HepG2 (cell line): ENCODE results near the gene MATN1. TPM values are rescaled to one million over a fixed set of nuclear protein-coding genes. Genes with fewer than 3 reads are reported as not detected.

ENCODE experiments used
- ATAC-seq: fragments of 200-7000 bp; cut with Tn5 transposase; 3 replicates; pipeline ENCODE4 v1.9.1; 2020; ENCODE audit warnings: mild to moderate bottlenecking, moderate library complexity
- BruUV-seq: library from RNA; stranded (reverse); fragments of 400-500 nt; replicated peaks from 2 replicates; lab custom pipeline; 2021; lab: Mats Ljungman, UMichigan
- CTCF ChIA-PET: fragments of 300-600 bp; formaldehyde crosslinking; extraction: SDS; loops from one replicate; lab custom pipeline; 2021; ENCODE audit warnings: low total read pairs, inconsistent platforms, low intra/inter-chr PET ratio; lab: Yijun Ruan, JAX
- POLR2A ChIA-PET: fragments of 350-600 bp; sonication (Branson Sonifier 250); formaldehyde crosslinking; loops from one replicate; lab custom pipeline; 2020; ENCODE audit warnings: antibody characterized with exemption, inconsistent platforms; lab: Yijun Ruan, JAX
- DNase-seq: peaks from one replicate; pipeline ENCODE4 v3.0.0-alpha.2; 2015; ENCODE audit warnings: low spot score
- FAIRE-seq: peaks from 3 replicates; lab custom pipeline; 2011; peaks lifted over from hg19 to GRCh38; lab: Jason Lieb, UNC
- H2AFZ ChIP-seq: one replicate; pipeline ENCODE4 v1.6.1; 2011; ENCODE audit warnings: low read length, inconsistent platforms
- H3K27ac ChIP-seq: fragments of 300-600 bp; 3 replicates; pipeline ENCODE4 v1.8.0; 2011; ENCODE audit warnings: mixed run types, mild to moderate bottlenecking, mixed read lengths, low read length, inconsistent platforms; ENCODE audit not compliant: insufficient read depth; ENCODE audit errors: extremely low read length
- H3K27me3 ChIP-seq, 2 experiments: fragments of 200-600 bp in 1 of 2; 2 replicates in 1 of 2; 3 replicates in 1 of 2; pipeline versions ENCODE4 v1.6.0 to v1.8.0; 2011; ENCODE audit warnings: low read length in 2 of 2, mild to moderate bottlenecking in 2 of 2, moderate library complexity in 2 of 2, inconsistent platforms in 1 of 2; ENCODE audit not compliant: insufficient read depth in 2 of 2, control insufficient read depth in 1 of 2
- H3K36me3 ChIP-seq, 2 experiments: fragments of 200-600 bp in 1 of 2; replicated peaks in 1 of 2; 2 replicates in 1 of 2; 3 replicates in 1 of 2; pipeline versions ENCODE4 v1.5.1 to v1.8.0; 2011; ENCODE audit warnings: low read length in 2 of 2, inconsistent platforms in 1 of 2; ENCODE audit not compliant: insufficient read depth in 2 of 2, control insufficient read depth in 1 of 2
- H3K4me1 ChIP-seq: 2 replicates; pipeline ENCODE4 v1.5.1; 2012; ENCODE audit warnings: low read length, inconsistent platforms; ENCODE audit not compliant: insufficient read depth
- H3K4me2 ChIP-seq: 2 replicates; pipeline ENCODE4 v1.6.0; 2011; ENCODE audit warnings: low read depth, low read length, inconsistent platforms
- H3K4me3 ChIP-seq, 3 experiments: fragments of 200-600 bp in 1 of 3; sonication (generic), shearing (Covaris generic) in 1 of 3; replicated peaks in 1 of 3; 2 replicates each; pipeline ENCODE4 v1.5.1; 2011 to 2016; ENCODE audit warnings: low read length in 3 of 3, inconsistent platforms in 2 of 3, low read depth in 2 of 3, mild to moderate bottlenecking in 2 of 3, control low read depth in 1 of 3, mixed read lengths in 1 of 3; ENCODE audit not compliant: insufficient read depth in 1 of 3
- H3K79me2 ChIP-seq: one replicate; pipeline ENCODE4 v1.6.1; 2011; ENCODE audit warnings: low read length, inconsistent platforms; ENCODE audit not compliant: insufficient read depth
- H3K9ac ChIP-seq: 2 replicates; pipeline ENCODE4 v1.6.0; 2011; ENCODE audit warnings: mild to moderate bottlenecking, low read depth, low read length, inconsistent platforms; ENCODE audit not compliant: insufficient read depth
- H3K9me3 ChIP-seq: 2 replicates; pipeline ENCODE4 v1.5.1; 2012; ENCODE audit warnings: mild to moderate bottlenecking, low read length
- H4K20me1 ChIP-seq: 2 replicates; pipeline ENCODE4 v1.6.0; 2011; ENCODE audit warnings: inconsistent platforms, mild to moderate bottlenecking, low read length, moderate library complexity; ENCODE audit not compliant: insufficient read depth
- DDIT3 ChIP-seq: sonication (generic); formaldehyde crosslinking; IDR thresholded peaks from 2 replicates; pipeline ENCODE4 v1.4.0; 2020; ENCODE audit warnings: mild to moderate bottlenecking, missing genetic modification reagents
- FOXP1 ChIP-seq, 2 experiments: fragments of 450-650 bp in 1 of 2; IDR thresholded peaks; 2 replicates each; pipeline ENCODE4 v1.6.1; 2017 to 2018; ENCODE audit warnings: antibody characterized with exemption in 1 of 2
- MXI1 ChIP-seq: IDR thresholded peaks from 3 replicates; pipeline ENCODE4 v1.6.1; 2012; ENCODE audit warnings: low read depth, low read length, inconsistent platforms, borderline replicate concordance
- PHF5A ChIP-seq: IDR thresholded peaks from one replicate; pipeline ENCODE4 v1.6.1; 2018; ENCODE audit warnings: low read depth, missing genetic modification reagents; ENCODE audit not compliant: unreplicated experiment
- TAF1 ChIP-seq: sonication (generic); formaldehyde crosslinking; IDR thresholded peaks from 2 replicates; pipeline ENCODE4 v1.4.0; 2020; ENCODE audit warnings: missing genetic modification reagents
- TBP ChIP-seq: sonication (generic); formaldehyde crosslinking; IDR thresholded peaks from 2 replicates; pipeline ENCODE4 v1.5.0; 2020; ENCODE audit warnings: missing genetic modification reagents
- ZNF367 ChIP-seq: sonication (generic); formaldehyde crosslinking; IDR thresholded peaks from 2 replicates; pipeline ENCODE4 v1.4.0; 2020; ENCODE audit warnings: missing genetic modification reagents, borderline replicate concordance
- ZNF556 ChIP-seq: sonication (generic); formaldehyde crosslinking; IDR thresholded peaks from 2 replicates; pipeline ENCODE4 v1.4.0; 2020; ENCODE audit warnings: mild to moderate bottlenecking, missing genetic modification reagents, borderline replicate concordance
- ZNF883 ChIP-seq: sonication (generic); formaldehyde crosslinking; IDR thresholded peaks from 2 replicates; pipeline ENCODE4 v1.5.1; 2020; ENCODE audit warnings: mild to moderate bottlenecking, missing genetic modification reagents; ENCODE audit errors: not compliant biosample characterization
- ZSCAN9 ChIP-seq: IDR thresholded peaks from 2 replicates; pipeline ENCODE4 v1.6.1; 2016; ENCODE audit warnings: borderline replicate concordance
- WGBS: methylation state at CpG from one replicate; pipeline ENCODE4 v1.1.6; 2017; ENCODE audit warnings: low lambda C conversion rate; 5-methylcytosine and 5-hydroxymethylcytosine counted together
- in situ Hi-C: cut with HindIII; loops from 2 replicates; pipeline ENCODE4 v1.10.0; 2017; ENCODE audit warnings: low pct_unique_long_range_greater_than_20kb; ENCODE audit not compliant: extremely low pct_ligation_motif_present
- intact Hi-C: fragments of 100-400 bp; cut with micrococcal nuclease; formaldehyde crosslinking; loops from one replicate; pipeline ENCODE4 v1.10.0; 2022; ENCODE audit not compliant: unreplicated experiment
- polyA plus RNA-seq, 8 experiments: library from polyadenylated mRNA; depleted of rRNA in 3 of 8; stranded (reverse) in 7 of 8; unstranded in 1 of 8; fragments of >200 nt; fragmentation: Illumina TruSeq in 4 of 8; extraction: Trizol in 4 of 8; gene quantifications; 2 replicates each; pipeline versions ENCODE4 v1.2.1 to v1.2.3, GENCODE V29; 2011 to 2016; ENCODE audit warnings: low read depth in 4 of 8, missing spikeins in 1 of 8, mixed read lengths in 1 of 8; ENCODE audit not compliant: insufficient read depth in 1 of 8
- total RNA-seq, 5 experiments: library from RNA; depleted of rRNA; stranded (reverse); fragments of >200 nt; fragmentation: Illumina TruSeq; extraction: Trizol; gene quantifications; 2 replicates each; pipeline ENCODE4 v1.2.3, GENCODE V29; 2016; ENCODE audit warnings: low read depth in 1 of 5
- TF ChIP-seq, protein P1 (sequence below): IDR thresholded peaks from 2 replicates; pipeline ENCODE4 v1.6.1; 2016; ENCODE audit warnings: low read depth, missing genetic modification reagents, missing compliant biosample characterization

MATN1 gene
- total and polyA plus RNA-seq, 2 of the 13 experiments (the other 11 are each of a cell fraction or from before 2014, with no cell fraction given) = 0.04 to 0.05 TPM

- no peak for FAIRE-seq
- no peak for ATAC-seq
- no peaks in the 10 kb centered on the region for H3K79me2 ChIP-seq
- intact Hi-C loops (loop anchor here (5.0 to 10.0 kb wide), 2 partner anchors 913 to 1471 kb away; partner anchors contain the start of genes MECR and PTPRU), in situ Hi-C loops (loop anchor here (10.0 kb wide), 2 partner anchors 301 to 911 kb away; no protein-coding TSS in a partner anchor)
- H3K9ac ChIP-seq = no peak overlapping the region
- no peaks in the 10 kb centered on the region for H4K20me1 ChIP-seq
- WGBS = 9% methylated on average over 4 of the region's 4 CpGs
- H3K4me3 ChIP-seq = no peak overlapping the region
- CTCF ChIA-PET = no interaction called here
- no peaks in the 10 kb centered on the region for H3K36me3 ChIP-seq
- H3K27ac ChIP-seq = no peak overlapping the region
- no peak for TF ChIP-seq TAF1 (CRISPR knock-in tag)
- TF ChIP-seq PHF5A = no peak
- no peak for TF ChIP-seq ZNF367 (CRISPR knock-in tag)
- TF ChIP-seq ZSCAN9 (CRISPR knock-in tag) = no peak
- TF ChIP-seq, protein P1, sequence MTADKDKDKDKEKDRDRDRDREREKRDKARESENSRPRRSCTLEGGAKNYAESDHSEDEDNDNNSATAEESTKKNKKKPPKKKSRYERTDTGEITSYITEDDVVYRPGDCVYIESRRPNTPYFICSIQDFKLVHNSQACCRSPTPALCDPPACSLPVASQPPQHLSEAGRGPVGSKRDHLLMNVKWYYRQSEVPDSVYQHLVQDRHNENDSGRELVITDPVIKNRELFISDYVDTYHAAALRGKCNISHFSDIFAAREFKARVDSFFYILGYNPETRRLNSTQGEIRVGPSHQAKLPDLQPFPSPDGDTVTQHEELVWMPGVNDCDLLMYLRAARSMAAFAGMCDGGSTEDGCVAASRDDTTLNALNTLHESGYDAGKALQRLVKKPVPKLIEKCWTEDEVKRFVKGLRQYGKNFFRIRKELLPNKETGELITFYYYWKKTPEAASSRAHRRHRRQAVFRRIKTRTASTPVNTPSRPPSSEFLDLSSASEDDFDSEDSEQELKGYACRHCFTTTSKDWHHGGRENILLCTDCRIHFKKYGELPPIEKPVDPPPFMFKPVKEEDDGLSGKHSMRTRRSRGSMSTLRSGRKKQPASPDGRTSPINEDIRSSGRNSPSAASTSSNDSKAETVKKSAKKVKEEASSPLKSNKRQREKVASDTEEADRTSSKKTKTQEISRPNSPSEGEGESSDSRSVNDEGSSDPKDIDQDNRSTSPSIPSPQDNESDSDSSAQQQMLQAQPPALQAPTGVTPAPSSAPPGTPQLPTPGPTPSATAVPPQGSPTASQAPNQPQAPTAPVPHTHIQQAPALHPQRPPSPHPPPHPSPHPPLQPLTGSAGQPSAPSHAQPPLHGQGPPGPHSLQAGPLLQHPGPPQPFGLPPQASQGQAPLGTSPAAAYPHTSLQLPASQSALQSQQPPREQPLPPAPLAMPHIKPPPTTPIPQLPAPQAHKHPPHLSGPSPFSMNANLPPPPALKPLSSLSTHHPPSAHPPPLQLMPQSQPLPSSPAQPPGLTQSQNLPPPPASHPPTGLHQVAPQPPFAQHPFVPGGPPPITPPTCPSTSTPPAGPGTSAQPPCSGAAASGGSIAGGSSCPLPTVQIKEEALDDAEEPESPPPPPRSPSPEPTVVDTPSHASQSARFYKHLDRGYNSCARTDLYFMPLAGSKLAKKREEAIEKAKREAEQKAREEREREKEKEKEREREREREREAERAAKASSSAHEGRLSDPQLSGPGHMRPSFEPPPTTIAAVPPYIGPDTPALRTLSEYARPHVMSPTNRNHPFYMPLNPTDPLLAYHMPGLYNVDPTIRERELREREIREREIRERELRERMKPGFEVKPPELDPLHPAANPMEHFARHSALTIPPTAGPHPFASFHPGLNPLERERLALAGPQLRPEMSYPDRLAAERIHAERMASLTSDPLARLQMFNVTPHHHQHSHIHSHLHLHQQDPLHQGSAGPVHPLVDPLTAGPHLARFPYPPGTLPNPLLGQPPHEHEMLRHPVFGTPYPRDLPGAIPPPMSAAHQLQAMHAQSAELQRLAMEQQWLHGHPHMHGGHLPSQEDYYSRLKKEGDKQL (CRISPR knock-in tag) = no peak
- no peak for TF ChIP-seq ZNF556 (CRISPR knock-in tag)
- no peak for TF ChIP-seq TBP (CRISPR knock-in tag)
- TF ChIP-seq DDIT3 (CRISPR knock-in tag) = no peak
- TF ChIP-seq FOXP1 (IDR thresholded peaks at IDR 0.05) = no peak
- TF ChIP-seq FOXP1 (CRISPR knock-in tag; IDR thresholded peaks at IDR 0.05) = no peak
- TF ChIP-seq ZNF883 (CRISPR knock-in tag) = no peak
- no peak for TF ChIP-seq MXI1
- no peak for DNase-seq
- BruUV-seq = no TSS peak
- no peaks in the 10 kb centered on the region for H3K9me3 ChIP-seq
- H3K4me2 ChIP-seq = no peak overlapping the region
- no peak overlapping the region for H2AFZ ChIP-seq
- no peaks in the 10 kb centered on the region for H3K4me1 ChIP-seq
- POLR2A ChIA-PET = no interaction called here
- peaks cover 1 to 15% of the 10 kb centered on the region in 2 experiments; a peak in 2 of 5 replicates for H3K27me3 ChIP-seq
Observed at GRCh38 chr1:30705698-30706097, 17.7 kb downstream of the MATN1 start.
